Tibial artery (tissue), 4 donors: ENCODE results near the gene PIK3R2.

Experiments
- DNase-seq, 2 donors: peaks; one replicate each; pipeline ENCODE4 v3.0.0-alpha.2; 2019
- H3K27ac ChIP-seq, 2 donors: fragments of 200-600 bp; sonication (generic) in 1 of 2; 1 replicate in 1 of 2; 2 replicates in 1 of 2; pipeline ENCODE4 v1.5.1; 2018 to 2019; ENCODE audit warnings: mild to moderate bottlenecking in 1 of 2
- H3K27me3 ChIP-seq, 2 donors: fragments of 200-600 bp; sonication (generic) in 1 of 2; one replicate each; pipeline versions ENCODE4 v1.5.1 to v1.6.0; 2016 to 2019
- H3K36me3 ChIP-seq, 3 donors: fragments of 200-600 bp; sonication (generic) in 2 of 3; one replicate each; pipeline ENCODE4 v1.5.1; 2016 to 2019; ENCODE audit warnings: mild to moderate bottlenecking in 2 of 3
- H3K4me1 ChIP-seq, 4 donors: fragments of 200-600 bp; sonication (generic) in 2 of 4; 1 replicate in 3 of 4; 2 replicates in 1 of 4; pipeline ENCODE4 v1.5.1; 2016 to 2019
- H3K4me3 ChIP-seq, 2 donors: fragments of 200-600 bp; sonication (generic) in 1 of 2; 1 replicate in 1 of 2; 2 replicates in 1 of 2; pipeline ENCODE4 v1.5.1; 2018 to 2019; ENCODE audit warnings: mild to moderate bottlenecking in 2 of 2
- H3K9me3 ChIP-seq, 3 donors: fragments of 200-600 bp; sonication (generic) in 1 of 3; one replicate each; pipeline ENCODE4 v1.5.1; 2016 to 2019
- CTCF ChIP-seq, 2 experiments: fragments of 200-600 bp in 1 of 2; fragments of 450-650 bp in 1 of 2; IDR thresholded peaks; one replicate each; pipeline ENCODE4 v1.5.1; 2017 to 2019; ENCODE audit warnings: antibody characterized with exemption in 2 of 2, mild to moderate bottlenecking in 1 of 2, moderate library complexity in 1 of 2
- intact Hi-C: fragments of 100-400 bp; cut with DNase I; formaldehyde crosslinking; loops from one replicate; pipeline ENCODE4 v1.15.0; 2023; ENCODE audit warnings: low total_unique reads

Gene PIK3R2

GRCh38 chr19:18173054-18173571 is 20.1 kb downstream of the PIK3R2 start:
- Histone ChIP-seq H3K27ac (peak overlapping the region; percentile 4 to 49), H3K4me3 (peak overlapping the region; percentile 56 to 61), H3K9me3 (no peaks in the 10 kb centered on the region), H3K36me3 (peaks cover 0 to 19% (median 14%) of the 10 kb centered on the region in 3 donors), H3K4me1 (peaks cover 0 to 17% (median 11%) of the 10 kb centered on the region in 4 donors), H3K27me3 (peaks cover 0 to 4% of the 10 kb centered on the region in 2 donors)
- no peak for TF ChIP-seq CTCF (IDR thresholded peaks at IDR 0.05)
- intact Hi-C loops: no loop called here
- DNase-seq: peak; percentile 78 to 85

- intact Hi-C loops: no loop called here
- Histone ChIP-seq H3K36me3 (peaks cover 0 to 13% (median 9%) of the 10 kb centered on the region in 3 donors), H3K4me1 (peaks cover 0 to 17% (median 11%) of the 10 kb centered on the region in 4 donors), H3K27me3 (peaks cover 0 to 4% of the 10 kb centered on the region in 2 donors), H3K27ac (peak within 1 kb of the TSS; percentile 4 to 49), H3K9me3 (no peaks in the 10 kb centered on the region), H3K4me3 (peak within 1 kb of the TSS; percentile 56 to 61)
- no peak for TF ChIP-seq CTCF (IDR thresholded peaks at IDR 0.05)
- DNase-seq: peak; percentile 73 to 90
Measured at GRCh38 chr19:18173572-18174288, 20.8 kb downstream of the PIK3R2 start, which contains the start of gene IFI30. IFI30 (plus strand) TSS chr19:18173813; CDS start chr19:18173842, 29 bp downstream.

- no peak for DNase-seq
- H3K4me1 ChIP-seq: peaks cover 0 to 17% (median 11%) of the 10 kb centered on the region in 4 donors
- TF ChIP-seq CTCF (IDR thresholded peaks at IDR 0.05): no peak
- intact Hi-C loops: no loop called here
- no peaks in the 10 kb centered on the region for H3K9me3 ChIP-seq
- peak overlapping the region; percentile 56 to 61 for H3K4me3 ChIP-seq
- H3K36me3 ChIP-seq: no peaks in the 10 kb centered on the region
- peaks cover 0 to 4% of the 10 kb centered on the region in 2 donors for H3K27me3 ChIP-seq
- H3K27ac ChIP-seq: no peak overlapping the region
Measured at GRCh38 chr19:18174983-18175382, 22.0 kb downstream of the PIK3R2 start.

GRCh38 chr19:18176367-18177310 is 23.7 kb downstream of the PIK3R2 start:
- H3K9me3 ChIP-seq: no peaks in the 10 kb centered on the region
- TF ChIP-seq CTCF (IDR thresholded peaks at IDR 0.05): no peak
- intact Hi-C loops: no loop called here
- H3K4me3 ChIP-seq: no peak overlapping the region
- H3K36me3 ChIP-seq: no peaks in the 10 kb centered on the region
- no peak for DNase-seq
- H3K27me3 ChIP-seq: peaks cover 0 to 7% of the 10 kb centered on the region in 2 donors
- H3K4me1 ChIP-seq: peaks cover 0 to 17% (median 11%) of the 10 kb centered on the region in 4 donors
- no peak overlapping the region for H3K27ac ChIP-seq

- H3K4me1 ChIP-seq: no peaks in the 10 kb centered on the region
- no peak for DNase-seq
- H3K4me3 ChIP-seq: no peak overlapping the region
- H3K36me3 ChIP-seq: no peaks in the 10 kb centered on the region
- no peaks in the 10 kb centered on the region for H3K9me3 ChIP-seq
- intact Hi-C loops: no loop called here
- peaks cover 0 to 14% of the 10 kb centered on the region in 2 donors for H3K27me3 ChIP-seq
- no peak for TF ChIP-seq CTCF (IDR thresholded peaks at IDR 0.05)
- H3K27ac ChIP-seq: no peak overlapping the region
Measured at GRCh38 chr19:18179957-18180356, 27.0 kb downstream of the PIK3R2 start.
